GM18498 (cell line): ENCODE results near the gene RAB11FIP4.

Source experiments
- ATAC-seq: cut with Tn5 transposase; IDR thresholded peaks from one replicate; pipeline ENCODE4 v1.9.1; 2021; ENCODE audit warnings: mild to moderate bottlenecking, moderate library complexity; ENCODE audit not compliant: unreplicated experiment

RAB11FIP4 gene

DNA sequence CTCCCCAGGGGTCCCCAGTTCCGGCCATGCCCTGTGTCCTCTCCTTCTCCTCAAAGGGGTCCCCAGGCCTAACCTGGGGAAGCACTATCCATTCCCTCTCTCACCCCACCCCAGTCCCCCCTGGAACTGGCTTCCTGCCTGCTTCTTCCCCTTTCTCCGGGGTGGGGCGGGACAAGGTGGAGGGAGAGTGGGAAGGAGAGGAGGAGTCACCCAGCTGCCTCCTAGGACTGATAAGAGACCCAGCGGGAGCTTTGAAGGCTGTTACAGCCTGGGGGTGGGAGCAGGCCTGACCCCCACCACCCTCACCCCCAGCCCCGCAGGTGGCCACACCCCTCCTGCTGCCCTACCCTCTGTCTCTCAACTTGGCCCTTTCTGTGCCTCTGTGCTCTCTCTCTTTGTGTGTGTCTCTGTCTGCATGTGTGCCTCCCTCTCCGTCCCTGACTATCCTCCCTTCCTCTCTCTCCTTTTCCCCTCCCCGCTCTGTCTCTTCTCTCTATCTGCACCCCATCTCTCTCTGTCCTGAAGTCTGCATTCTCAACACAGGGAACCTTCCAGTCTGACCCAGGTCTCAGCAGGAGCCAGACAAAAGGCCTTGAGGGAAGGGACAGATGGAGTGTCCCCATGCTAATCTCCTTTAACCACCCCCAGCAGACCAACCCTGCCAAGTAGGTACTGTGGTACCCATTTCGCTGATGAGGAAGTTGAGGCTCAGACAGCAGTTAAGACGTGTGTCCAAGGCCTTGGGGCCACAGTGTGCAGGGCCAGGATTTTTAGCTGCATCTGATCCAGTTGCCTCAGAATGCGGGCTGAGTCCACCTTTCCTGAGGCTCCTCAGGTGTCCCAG is 66.1 kb downstream of the RAB11FIP4 start:
- ATAC-seq: no peak

DNA sequence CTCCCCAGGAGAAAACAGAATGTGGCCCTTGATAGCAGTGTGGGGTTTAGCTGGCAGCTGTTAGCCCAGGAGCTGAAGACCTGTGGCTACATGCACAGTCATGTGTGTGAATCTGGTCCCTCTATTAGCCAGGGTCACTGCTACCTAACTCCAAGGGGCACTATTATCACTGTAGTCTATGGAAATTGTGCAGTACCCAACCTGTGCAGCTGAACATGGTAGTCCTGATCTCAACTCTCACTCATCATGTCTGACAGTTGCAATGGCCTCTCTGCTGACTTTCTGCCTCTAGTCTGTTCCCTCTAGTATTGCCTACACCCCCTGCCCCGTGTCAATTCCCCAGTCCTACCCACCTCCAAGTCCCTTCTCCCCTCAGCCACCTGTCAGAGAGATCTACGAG is 67.4 kb downstream of the RAB11FIP4 start:
- ATAC-seq: no peak

DNA sequence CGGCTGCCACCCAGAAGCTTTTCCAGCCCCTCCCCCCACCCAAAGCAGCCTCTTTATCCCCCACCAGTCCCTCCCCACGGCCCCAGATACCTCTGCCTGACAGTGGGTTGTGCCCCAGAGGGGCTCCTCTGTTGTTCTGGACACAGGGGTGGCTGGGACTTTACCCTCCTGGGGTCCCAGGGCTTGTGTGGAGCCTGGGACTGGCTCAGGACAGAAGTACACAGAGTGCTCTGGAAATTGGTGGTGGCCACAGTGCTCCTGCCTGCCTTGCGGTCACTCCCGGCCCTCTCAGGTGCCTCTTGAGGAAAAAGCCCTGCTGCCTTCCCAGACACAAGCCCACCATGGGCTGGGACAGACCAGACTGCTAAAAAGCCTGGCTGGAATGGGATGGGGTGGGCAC is 68.2 kb downstream of the RAB11FIP4 start:
- no peak for ATAC-seq

DNA sequence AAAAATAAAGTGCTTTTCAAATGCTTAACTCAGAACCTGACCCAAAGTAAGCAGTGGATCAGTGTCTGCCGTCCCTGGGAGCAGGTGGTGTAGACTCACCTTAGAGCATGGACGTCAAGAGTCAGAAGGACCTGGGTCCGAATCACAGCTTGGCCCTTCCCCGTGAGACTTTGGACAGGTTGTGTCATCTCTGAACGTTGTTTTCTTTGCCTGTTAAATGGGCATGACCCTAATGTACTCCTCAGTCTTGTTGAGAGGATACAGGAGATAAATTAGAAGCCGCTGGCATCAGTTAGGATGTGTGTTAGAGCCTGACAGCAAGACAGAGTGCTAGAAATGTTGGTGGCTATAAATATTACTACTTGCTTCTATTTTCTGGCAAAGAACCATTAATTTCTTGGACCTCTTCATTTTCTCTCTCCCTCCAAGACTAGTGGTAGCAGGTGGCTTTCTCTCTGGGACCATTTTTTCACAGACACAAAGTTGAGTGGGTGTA is 68.8 kb downstream of the RAB11FIP4 start:
- ATAC-seq: no peak

DNA sequence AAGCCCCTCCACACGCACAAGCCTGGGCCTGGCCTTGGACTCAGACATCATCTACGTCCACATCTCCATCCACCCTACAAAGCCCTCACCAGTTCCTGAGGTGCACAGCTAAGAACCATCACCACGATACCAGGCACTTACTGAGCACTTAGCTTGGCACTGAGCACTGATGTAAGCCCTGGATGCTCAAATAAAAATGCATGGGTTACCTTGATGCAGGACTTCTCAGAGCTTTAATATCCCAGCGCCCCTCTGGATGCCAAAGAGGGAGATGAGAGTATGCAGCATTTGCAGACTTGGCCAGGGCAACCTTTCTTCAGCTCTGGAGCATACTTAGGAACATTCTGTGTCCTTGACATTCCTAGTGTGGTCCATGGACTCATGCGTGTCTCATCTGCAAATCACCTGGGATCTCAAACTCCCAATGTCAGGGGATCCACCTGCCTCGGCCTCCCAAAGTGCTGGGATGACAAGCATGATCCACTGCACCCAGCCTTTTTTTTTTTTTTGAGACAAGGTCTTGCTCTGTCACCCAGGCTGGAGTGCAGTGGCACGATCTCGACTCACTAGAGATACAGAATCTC is 69.8 kb downstream of the RAB11FIP4 start:
- ATAC-seq: no peak

DNA sequence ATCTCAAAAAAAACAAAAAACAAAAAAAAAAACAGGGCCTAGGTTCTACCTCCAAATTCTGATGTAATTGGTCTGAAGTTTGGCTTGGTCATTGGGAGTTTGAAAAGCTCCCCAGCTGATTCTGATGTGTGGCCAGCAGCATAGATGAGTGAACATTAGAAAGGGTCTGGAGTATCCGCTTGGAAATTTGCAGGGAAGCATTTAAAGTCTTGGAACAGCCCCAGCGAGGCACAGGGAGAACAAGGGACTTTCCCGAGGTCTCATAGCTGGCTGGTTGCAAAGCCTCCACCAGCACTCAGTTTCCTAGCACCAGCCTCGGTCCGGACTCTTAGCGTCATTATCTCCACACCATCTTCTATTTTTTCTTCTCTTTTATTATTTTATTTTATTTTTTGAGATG is 70.8 kb downstream of the RAB11FIP4 start:
- ATAC-seq: no peak

DNA sequence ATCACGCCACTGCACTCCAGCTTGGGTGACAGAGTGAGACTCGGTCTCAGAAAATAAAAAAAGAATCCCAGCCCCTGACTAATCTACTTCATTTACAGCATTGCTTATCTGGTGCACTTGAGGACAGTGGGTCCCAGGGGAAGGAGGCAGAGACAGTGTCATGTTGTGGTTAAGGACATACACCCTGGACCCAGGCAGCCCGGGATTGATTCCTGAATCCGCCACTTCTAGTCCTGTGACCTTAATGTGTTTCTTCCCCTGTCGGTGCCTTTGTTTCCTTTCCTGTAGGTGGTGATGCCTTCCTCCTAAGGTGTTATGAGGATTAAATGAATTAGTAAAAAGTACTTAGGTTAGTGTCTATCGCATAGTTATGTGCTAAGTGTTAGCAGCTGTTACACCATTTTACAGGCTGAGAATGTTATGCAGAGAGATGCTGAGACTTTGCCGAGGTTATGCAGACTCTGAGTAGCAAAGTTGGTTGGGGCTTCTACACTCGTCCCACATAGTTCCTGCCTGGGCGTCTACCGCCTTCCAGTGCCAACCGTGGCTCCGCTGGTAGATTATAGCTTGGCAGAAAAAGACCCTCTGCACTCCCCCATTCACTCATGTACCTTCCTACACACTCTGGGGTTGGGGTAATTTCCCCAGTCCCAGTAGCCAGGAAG is 74.8 kb downstream of the RAB11FIP4 start:
- ATAC-seq: no peak

DNA sequence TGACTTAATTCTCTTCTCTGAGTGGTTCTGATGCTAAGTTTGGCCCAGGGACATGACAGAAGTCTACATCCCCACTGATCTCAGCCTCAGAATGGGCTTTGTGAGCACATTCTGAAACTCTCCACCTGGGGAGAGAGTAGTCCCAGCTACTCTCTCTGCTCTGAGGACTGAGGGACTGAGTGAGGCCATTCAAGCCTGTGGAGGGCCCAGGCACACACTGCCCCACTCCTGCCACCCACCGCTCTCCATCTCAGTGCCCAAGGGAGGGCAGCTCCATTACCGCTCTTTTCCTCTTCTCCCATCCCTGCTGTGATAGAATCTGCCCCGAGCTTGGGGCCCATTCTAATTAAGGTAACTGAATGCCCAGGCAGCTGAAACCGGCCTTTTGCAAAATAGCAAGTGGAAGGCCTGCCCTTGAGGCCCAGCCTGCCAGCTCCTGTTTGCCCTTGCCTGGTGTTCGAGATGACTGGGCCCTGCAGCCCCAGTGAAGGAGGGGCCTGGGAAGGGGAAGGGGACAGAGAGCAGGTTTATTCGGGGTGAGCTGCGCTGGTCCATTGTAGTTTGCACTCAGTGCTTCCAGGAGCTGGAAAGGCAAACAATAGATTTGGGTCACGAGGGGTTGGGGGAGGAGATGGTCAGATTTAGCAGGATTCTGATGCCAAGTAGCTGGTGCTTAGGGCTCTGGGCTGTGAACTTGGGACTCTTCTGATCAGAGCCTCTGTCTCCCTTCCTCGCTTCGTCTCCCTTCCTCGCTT is 76.2 kb downstream of the RAB11FIP4 start:
- no peak for ATAC-seq

DNA sequence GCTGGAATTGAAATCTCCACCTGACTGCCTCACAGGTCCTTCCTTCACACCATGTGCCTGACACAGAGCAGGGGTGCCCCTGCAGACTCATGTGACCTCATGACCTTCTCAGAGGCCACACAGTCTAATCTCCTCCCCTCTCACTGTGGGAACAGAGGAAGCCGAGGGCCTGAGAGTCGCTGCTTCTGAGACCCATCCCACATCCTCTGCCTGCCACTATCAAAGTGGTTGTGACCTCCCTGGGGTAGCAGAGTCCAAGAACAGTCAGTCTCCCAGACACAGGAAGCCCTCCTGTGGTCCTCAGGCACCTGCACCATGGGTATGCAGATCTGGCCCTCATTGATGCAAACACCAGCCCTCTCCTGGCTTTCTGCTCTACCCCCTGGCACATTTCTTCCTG is 78.5 kb downstream of the RAB11FIP4 start:
- no peak for ATAC-seq

DNA sequence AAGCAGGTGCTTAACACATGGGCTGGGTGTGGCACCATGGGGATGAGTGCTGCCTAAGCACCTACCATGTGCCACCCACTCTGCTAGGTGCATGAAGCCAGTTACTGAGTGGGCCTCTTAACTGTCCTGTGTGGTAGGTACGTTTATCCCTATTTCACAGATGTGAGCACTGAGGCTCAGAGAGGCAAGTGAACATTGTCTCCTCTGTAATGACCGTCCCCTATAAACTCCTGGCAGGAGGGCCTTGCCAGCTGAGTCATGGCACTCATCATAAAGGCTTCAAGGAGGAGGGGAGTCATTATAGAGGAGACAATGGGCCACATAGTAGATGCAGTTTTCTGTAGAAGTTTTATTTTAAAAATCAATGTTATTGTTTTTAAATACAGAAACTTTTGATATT is 79.1 kb downstream of the RAB11FIP4 start:
- ATAC-seq: no peak

DNA sequence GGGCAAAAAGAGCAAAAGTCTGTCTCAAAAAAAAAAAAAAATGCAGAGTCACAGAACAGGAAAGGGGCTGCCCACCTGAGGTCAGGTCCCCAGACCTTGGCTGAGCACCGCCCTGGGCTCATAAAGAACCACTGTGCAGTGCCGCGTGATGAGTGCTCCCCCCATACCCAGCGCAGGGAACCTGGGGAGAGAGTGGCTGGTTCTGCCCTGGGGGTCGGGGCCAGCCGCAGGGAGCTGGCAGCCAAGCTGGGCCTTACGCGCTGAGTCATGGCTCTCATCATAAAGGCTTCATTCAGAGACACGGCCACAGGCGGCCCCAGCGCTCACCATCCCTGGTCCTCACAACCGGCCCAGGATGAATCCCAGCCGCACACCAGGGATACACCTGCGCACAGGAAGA is 80.7 kb downstream of the RAB11FIP4 start:
- no peak for ATAC-seq

DNA sequence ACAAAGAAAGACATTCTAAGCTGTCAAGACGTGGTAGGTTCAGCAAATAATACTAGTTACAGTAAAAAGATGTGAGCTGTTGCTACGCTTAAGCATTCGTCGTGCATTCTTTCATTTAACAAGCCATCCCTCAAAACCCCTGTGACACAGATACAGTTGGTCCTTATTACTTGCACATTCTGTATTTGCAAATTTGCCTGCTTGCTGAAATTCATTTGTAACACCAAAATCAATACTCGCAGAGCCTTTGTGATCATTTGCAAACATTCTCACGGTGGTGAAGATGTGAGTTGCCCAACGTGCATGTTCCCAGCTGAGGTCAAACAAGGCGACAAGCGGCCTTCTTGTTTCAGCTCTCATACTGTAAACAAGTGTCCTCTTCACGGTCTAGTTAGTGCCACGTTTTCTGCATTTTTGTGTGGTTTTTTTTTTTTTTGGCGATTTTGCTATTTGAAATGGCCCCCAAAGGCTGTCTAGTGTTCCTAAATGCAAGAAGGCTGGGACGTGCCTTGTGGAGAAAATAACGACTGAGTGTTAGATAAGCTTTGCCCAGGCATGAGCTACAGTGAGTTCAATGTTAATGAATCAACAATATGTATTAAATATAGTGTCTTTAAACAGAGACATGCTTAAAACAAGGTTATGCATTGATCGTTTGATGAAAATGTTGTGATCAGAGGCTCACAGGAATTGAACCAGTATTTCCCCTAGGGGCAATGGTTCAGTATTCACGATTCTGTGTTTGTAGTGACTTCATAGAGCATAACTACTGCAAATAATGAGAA is 84.1 kb downstream of the RAB11FIP4 start:
- ATAC-seq: no peak

DNA sequence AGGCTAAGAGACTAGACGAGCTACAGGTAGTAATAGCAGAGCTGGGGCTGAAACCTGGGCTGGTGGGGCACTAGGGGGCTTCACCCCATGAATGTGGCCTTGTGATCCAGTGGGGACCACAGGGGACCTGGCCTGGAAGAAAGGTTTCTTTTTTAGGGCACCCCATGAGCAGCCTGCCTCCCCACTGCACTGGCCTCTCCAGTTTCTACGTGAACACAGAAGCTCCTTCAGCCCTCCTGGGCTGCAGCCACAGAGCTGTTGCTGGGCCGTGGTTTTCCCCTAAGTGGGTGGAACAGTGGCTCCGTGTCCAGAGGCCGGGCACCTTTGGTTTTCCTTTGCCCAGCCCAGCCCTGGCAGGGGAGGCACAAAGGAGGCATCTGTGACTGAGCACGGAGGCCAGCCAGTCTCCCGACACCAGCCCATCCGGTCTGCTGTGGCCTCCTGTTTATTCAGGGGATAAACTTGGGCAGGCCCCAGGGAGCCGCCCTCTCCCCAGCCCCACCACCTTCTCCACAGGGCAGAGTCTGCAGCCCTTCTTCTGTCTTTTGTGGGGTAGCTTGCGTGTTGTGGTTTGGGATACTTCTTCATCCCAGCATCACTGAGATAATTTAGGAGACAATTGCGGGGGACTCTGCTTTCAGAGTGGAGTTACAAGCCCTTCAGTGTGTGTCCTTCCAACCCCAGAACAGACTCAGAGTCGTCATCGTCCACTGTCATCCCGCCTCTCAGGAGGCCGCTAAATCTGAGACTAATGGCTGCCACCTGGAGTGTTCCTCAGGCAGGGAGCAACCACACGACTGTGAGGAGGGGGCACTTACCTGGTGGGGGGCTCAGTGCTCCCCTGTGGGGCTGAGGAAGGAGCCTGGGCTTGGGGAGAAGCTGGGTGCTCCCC is 85.3 kb downstream of the RAB11FIP4 start:
- ATAC-seq: no peak

DNA sequence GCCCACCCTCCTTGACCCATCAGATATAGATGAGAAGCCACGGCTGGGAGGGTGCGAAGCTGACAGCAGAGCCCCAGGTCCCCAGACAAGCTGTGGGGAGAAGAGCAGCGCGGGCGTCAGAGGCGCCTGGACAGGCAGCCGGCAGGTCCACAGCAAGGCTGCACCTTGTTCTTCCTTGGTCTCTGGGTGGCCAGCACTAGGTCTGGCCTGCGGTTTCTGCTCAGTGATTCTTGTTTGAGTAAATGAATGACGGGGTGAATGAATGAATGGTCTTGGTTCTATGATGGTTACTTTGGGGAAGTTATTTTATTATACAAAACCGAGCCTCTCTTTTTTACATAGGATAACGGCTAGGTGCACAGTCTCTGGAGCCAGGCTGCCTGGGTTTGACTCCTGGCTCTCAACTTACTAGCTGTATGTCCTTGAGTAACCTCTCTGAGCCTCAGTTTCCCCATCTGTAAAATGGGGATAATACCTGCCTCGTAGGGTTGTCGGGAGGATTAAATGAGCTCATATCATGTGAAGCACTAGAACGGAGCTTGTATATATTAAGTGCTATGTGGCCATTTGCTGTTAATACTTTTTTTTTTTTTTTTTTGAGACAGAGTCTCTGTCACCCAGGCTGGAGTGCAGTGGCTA is 86.1 kb downstream of the RAB11FIP4 start:
- no peak for ATAC-seq

DNA sequence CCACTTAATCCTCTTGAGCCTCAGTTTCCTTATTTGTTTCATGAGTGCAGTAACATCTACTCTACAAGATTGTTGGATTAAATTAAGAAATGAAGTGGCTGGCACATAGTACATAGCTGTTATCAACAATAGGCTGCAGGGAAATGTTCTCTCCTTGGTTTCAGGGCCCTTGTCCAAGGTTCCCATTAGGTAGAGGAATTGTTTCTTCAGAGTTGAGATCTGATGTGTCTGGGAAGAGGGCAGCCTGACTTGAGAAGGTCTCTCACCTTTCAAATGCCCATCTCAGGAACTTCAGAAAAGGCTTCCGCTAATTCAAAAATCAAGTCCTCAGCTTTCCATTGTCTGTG is 87.6 kb downstream of the RAB11FIP4 start:
- no peak for ATAC-seq

DNA sequence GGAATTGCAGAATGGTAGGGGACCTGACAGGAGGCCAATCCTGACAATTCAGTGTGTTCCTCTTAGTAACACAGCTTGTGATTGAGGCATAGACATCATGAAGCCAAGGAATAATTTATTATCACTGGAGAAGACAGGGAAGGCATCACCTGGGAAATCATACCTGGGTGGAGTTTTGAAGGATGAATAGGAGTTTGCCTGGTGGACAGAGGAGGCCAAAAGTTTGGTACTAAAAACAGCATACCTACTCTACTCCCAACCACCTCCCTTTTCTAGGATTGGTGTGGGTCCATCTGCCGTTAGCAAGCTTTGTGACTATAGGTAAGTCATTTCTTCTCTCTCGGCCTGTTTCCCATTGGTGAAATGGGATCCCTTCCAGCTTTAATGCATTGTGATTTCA is 88.0 kb downstream of the RAB11FIP4 start:
- ATAC-seq: no peak

DNA sequence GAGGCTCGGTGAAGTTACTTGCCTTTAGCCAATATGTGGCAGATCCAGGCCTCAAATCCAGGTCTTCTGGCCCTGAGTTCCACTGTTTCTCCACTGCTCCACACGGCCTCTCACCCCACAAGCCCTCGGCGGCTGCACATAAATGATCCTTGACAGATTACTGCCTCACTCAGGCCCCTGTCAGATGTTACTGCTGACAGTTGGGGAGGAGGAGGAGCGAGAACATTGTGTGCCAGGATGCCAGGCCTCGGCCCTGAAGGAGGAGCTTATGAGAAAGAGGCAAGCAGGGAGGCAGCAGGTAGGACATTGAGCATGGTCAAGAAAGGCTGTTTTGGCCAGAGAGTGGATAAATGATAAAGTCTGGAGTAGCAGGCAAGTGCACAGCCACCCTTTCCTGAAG is 88.6 kb downstream of the RAB11FIP4 start:
- no peak for ATAC-seq

DNA sequence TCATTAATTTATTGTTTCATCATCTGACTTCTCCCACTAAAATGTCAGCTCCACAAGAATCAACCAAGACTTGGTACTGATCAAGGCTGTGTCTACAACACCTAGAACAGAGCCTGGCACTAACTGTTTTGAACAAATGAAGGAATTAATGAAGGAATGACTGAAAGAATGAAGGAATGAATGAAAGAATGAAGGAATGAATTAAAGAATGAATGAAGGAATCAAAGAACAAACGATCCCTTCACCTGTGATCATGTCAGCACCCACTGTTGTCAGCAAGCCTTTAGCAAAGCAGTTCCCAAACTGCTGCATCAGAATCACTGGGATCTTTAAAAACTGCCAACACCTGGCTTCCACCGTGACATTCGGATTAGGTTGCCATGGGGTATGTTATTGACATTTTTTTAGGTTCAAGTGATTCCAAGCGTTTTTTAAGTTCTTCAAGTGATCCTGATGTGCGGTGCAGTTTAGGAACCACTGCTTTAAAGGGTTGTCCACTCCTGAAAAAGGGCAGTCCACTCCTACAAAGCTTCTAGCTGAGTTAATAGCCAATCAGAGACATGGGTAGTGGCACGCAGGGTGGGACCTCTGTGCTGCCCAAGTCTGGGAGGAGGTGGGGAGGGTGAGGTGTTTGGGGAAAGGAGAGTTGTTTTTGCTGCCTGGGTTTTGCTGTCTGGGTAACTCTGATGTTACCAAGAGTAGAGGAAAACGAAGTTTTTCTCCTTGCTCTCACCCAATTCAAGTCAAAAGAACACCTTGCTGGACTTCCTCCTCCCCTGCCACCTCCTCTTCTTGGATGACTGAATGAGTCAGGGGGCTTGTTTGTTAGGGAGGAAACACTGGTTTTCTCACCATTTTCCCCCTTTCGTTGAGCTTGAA is 89.7 kb downstream of the RAB11FIP4 start:
- ATAC-seq: no peak
